Measurements from ENCODE around the gene CSNK2A1. TPM values are rescaled to one million over a fixed set of nuclear protein-coding genes. Genes with fewer than 3 reads are reported as not detected.
"Not testable (repeated sequence)": the region's sequence is repeated elsewhere in the genome, so short reads cannot be mapped to it uniquely, and the experiment has no call there.

CSNK2A1 gene
- total RNA-seq, 1 experiment from 2014 or later, result 110 TPM

DNA sequence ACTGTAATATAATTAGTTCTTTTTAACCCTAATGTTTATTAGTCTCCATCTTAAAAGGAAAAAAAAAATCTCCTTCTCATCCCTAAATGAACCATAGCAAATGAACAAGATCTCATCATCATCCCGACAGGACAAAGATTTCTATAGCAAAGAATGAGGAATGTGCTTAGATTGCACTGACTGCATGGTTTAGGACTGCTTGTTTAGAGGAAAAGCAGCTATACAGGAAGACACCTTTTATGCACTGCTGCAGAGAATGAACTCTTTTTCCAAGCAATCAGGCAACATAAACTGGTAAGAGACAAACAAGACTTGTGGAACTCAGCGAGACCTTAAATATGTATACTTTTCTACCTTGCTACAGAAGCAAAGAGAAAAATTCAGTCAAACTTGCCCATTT lies 26.8 kb downstream of the CSNK2A1 start:
- peaks cover 13% of the 10 kb centered on the region for H3K9me3 ChIP-seq
- no peak for DNase-seq
- no peaks in the 10 kb centered on the region for H3K27me3 ChIP-seq
- peaks cover 42% of the 10 kb centered on the region for H3K36me3 ChIP-seq
- no peak overlapping the region for H3K4me3 ChIP-seq

DNA sequence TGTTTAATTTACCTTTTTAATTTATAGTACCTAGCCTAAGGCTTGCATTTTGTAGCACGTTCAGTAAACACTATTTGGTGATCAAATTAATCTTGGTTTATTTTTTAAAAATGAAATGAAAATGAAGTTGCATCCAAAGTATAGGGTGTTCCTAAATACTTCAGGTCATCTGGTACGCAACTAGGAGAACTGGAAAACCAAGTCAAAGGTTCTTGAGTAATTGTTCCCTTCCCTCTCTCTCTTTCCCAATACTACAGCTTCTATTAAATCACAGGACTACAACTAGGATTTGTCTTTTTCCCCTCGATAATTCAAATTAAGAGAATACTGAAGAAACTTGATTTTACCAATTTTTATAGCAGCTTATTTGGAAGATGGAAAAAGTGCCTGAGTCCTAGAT lies 27.9 kb downstream of the CSNK2A1 start:
- H3K9me3 ChIP-seq, result peaks cover 8% of the 10 kb centered on the region

DNA sequence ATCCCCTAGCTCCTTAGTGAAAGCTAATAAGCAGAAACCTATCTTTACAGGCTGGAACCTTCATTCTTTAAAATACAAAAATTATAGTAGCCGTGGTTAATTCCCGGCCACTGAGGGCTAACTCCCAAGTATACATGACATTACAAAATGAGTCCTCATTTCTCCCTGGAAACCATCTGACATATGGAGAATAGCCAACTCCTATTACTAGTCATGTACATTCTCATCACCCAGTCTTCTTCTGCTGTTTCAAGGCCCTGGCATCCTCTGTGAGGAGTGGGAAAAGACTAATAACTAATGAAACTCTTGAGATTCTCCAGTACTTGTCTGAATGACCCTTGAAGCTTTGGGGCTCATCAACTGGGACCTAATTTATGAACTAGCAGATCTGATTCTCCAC lies 30.2 kb downstream of the CSNK2A1 start:
- H3K4me3 ChIP-seq, result no peak overlapping the region
- peaks cover 23% of the 10 kb centered on the region for H3K36me3 ChIP-seq
- no peaks in the 10 kb centered on the region for H3K9me3 ChIP-seq
- no peak for DNase-seq
- H3K27me3 ChIP-seq, result no peaks in the 10 kb centered on the region

More for the DNA sequence above, 27.9 kb downstream of the CSNK2A1 start:
- DNase-seq, result no peak
- no peak overlapping the region for H3K4me3 ChIP-seq
- H3K36me3 ChIP-seq, result peaks cover 31% of the 10 kb centered on the region
- H3K27me3 ChIP-seq, result no peaks in the 10 kb centered on the region

DNA sequence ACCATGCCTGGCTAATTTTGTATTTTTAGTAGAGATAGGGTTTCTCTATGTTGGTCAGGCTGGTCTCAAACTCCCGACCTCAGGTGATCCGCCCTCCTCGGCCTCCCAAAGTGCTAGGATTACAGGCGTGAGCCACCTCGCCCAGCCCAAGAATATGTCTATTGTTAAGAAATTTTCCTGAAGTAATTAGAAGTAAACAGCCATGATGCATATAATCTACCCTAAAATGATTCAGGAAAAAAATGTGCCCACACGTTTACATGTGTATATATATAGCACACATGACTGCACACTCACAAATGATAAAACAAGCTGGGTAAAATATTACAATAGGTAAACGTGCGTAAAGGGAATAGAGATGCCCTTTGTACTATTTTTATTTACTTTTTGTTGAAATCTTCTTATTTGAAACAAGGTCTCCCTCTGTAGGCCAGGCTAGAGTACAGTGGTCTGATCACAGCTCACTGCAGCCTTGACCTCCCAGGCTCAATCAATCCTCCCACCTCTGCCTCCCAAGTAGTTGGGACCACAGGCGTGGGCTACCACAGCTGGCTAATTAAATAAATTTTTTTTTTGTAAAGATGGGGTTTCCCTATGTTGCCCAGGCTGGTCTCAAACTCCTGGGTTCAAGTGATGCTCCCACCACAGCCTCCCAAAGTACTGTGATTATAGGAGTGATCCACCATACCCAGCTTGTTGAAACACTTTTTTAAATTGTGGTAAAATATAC lies 33.1 kb downstream of the CSNK2A1 start:
- H3K36me3 ChIP-seq, result peaks cover 39% of the 10 kb centered on the region
- H3K9me3 ChIP-seq, DNase-seq, H3K4me3 ChIP-seq, H3K27me3 ChIP-seq: not testable (repeated sequence)

DNA sequence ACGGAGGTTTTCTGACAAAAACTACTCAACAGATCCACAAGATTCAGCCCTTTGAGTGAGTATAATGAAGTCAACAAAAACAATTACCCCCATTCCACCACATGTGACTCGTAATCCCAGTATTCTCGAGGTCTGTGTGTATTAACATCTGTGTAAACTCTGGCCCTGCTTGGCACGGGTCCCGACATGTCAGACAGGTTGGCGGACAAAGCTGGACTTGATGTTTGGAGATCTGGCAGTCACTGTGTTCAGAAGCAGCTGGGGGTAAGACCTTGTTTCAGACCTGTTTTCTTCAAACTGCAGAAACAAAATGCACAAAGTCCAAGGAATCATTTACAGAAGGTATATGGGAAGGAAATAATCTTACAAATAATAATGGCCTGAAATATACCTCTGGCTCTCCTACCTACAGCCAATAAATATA lies 35.2 kb downstream of the CSNK2A1 start:
- H3K4me3 ChIP-seq, DNase-seq, H3K27me3 ChIP-seq, H3K9me3 ChIP-seq: not testable (repeated sequence)
- H3K36me3 ChIP-seq, result peaks cover 44% of the 10 kb centered on the region

DNA sequence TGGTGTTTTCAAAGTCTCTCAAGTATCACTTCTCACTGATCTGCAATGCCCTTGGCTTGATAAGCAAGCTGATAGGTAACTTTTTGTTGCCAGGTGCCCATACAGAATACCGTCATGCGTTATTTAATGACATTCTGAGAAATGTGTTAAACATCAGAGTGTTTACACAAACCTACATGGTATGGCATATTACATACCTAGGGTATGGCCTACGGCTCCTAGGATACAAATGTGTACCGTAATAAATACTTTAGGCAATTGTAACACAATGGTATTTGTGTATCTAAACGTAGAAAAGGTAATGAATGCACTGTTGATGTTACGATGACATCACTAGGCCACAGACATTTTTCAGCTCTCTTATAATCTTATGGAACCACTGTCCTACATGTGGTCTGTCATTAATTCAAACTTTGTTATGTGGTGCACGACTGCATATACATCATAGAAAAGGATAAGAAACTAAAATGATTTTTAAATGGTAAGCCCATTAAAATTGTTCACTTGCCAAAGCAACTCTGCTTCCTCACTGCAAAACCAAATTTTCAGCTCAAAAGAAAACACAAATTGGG lies 35.7 kb downstream of the CSNK2A1 start:
- H3K9me3 ChIP-seq, result no peaks in the 10 kb centered on the region
- no peak for DNase-seq
- peaks cover 49% of the 10 kb centered on the region for H3K36me3 ChIP-seq
- no peak overlapping the region for H3K4me3 ChIP-seq
- H3K27me3 ChIP-seq, result no peaks in the 10 kb centered on the region

DNA sequence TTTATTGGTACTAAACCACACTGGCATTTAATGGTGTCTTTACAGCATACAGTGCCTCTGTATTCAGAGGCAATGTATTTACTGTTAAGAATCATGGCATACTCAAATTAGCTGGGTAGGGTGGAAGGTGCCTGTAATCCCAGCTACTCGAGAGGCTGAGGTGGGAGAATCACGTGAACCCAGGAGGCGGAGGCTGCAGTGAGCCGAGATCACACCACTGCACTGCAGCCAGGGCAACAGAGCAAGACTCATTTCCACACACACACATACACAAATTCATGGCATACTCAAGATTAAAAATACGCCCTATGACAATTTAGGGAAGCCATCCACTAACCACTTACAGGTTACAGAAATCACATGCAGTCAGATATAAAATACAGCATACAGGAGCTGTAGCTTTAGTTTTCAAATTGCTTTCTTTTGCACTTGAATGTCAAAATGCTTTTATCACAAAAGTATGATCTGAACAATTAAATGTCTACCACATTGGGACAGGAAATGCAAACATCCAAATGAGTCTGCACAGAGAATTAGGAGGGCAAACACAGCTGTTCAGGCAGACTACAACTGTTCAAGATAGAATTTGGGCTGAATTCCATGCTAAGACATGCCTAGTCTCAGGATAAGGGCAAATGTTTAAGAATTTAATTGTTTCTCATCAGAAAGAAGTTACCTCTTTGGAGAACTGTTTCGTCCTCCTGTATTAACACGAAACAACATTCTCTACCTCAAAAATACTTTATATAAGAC lies 36.4 kb downstream of the CSNK2A1 start:
- Histone ChIP-seq H3K4me3 (no peak overlapping the region), H3K27me3 (no peaks in the 10 kb centered on the region), H3K9me3 (no peaks in the 10 kb centered on the region), H3K36me3 (peaks cover 54% of the 10 kb centered on the region)
- no peak for DNase-seq

DNA sequence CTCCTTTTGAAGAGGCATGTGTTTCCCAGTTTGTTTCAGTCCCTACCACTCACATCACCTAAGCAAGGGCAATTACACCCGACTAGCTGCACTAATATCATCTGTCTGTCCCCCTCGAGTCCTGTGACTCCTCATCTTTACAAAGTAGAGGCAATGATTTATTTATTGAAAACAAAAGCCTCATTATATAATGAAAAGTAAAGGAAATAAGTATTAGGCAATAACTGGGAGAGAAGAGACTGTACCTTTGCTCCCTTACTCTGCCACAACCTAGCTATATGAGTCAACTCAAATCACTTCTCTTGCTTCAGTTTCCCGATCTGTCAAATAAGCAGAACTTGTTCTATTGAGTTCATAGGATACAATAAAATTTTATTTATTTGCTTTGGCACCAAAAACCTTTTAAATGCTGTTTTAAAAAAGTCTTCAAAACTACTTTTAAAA lies 38.9 kb downstream of the CSNK2A1 start:
- peaks cover 58% of the 10 kb centered on the region for H3K36me3 ChIP-seq
- H3K27me3 ChIP-seq, result no peaks in the 10 kb centered on the region
- no peak for DNase-seq
- no peaks in the 10 kb centered on the region for H3K9me3 ChIP-seq
- H3K4me3 ChIP-seq, result no peak overlapping the region

DNA sequence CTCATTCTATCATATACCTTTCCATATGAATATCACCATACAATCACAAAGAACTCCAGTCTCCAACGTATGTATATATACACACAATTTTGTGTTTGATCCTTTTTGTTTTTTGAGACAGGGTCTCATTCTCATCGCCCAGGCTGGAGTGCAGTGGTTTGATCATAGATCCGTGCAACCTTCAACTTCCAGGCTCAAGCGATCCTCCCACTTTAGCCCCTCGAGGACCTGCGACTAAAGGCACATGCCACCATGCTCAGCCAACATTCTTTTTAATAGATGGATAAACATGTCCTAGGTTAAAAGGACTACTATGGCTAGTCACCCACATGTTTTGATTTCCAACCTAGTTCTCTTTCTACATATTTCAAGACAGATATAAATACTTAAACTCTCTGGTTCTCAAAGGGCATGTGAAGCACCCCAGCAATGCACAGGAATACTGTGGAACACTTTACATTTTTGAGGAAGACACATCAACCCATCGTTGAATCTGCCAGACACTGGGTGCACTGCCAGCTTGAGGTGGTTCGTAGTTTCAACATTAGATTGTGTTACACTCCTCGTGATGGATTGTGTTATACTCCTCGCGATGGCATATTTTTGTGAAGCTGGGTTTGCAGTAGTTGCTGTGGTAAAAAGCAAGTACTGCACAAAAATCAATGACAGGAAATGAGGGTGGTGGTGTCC lies 40.4 kb downstream of the CSNK2A1 start:
- Histone ChIP-seq H3K36me3 (peaks cover 50% of the 10 kb centered on the region), H3K9me3 (no peaks in the 10 kb centered on the region), H3K27me3 (no peaks in the 10 kb centered on the region), H3K4me3 (no peak overlapping the region)
- no peak for DNase-seq

DNA sequence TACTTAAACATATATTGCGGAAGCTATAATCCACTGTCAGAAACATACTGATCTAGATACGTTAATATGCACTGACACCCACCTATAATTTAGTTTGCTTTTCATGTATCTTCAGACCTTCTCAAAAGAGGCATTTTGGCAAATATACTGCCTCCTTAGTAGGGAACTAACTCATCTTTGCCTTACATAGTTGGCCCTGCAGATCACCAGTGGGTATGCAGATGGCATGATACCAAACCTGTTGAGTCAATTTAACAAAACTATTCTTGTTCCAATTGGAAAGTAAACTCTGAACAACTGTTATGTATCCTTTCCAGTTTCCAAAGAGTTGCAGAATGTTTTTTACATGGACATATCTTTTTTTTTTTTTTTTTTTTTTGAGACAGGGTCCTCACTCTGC lies 45.6 kb downstream of the CSNK2A1 start:
- H3K27me3 ChIP-seq, result no peaks in the 10 kb centered on the region
- DNase-seq, result peak; percentile 6
- H3K9me3 ChIP-seq, result no peaks in the 10 kb centered on the region
- peaks cover 35% of the 10 kb centered on the region for H3K36me3 ChIP-seq
- H3K4me3 ChIP-seq, result no peak overlapping the region

DNA sequence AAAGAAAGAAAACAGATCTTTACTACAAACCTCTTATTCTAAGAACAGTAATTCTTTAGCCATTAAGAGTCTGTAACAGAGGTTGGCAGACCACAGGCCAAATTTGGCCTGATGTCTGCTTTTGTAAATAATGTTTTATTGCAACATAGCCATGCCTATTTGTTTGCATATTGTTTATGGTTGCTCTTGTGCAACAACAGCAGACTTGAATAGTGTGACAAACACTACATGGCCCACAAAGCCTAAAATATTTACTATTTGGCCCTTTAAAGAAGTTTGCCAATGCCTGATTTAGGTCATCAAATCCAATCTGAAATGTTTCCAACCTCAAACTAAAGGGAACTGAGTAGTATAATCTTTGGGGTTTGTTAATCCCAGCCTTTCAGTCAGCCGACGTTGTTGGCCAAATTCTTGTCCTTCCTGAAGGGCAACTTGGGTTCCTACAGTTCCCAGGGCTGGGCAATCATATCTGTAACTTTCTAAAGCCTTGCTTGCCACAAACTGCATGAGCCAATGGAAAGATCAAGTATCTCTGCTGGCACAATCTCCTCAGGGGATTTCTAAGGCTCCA lies 47.4 kb downstream of the CSNK2A1 start:
- Histone ChIP-seq H3K36me3 (peaks cover 33% of the 10 kb centered on the region), H3K9me3 (no peaks in the 10 kb centered on the region), H3K27me3 (no peaks in the 10 kb centered on the region), H3K4me3 (no peak overlapping the region)
- peak; percentile 69 for DNase-seq

DNA sequence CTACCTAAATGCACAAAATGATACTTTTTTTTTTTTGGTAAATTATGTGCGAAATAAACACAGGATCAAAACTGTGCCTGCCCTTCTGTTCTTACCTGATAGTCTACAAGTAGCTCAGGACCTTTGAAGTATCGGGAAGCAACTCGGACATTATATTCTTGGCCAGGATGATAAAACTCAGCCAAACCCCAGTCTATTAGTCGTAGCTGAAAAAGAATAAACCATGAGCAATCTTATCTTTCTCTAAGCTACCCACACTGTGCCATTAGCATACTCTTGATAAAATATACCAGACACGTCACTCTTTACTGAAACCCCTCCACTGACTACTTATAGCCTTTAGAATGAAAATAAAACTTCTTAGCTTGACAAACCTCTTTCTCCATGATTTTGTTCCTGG lies 51.4 kb downstream of the CSNK2A1 start:
- H3K9me3 ChIP-seq, result no peaks in the 10 kb centered on the region
- no peak for DNase-seq
- no peaks in the 10 kb centered on the region for H3K27me3 ChIP-seq
- peaks cover 43% of the 10 kb centered on the region for H3K36me3 ChIP-seq
- H3K4me3 ChIP-seq, result no peak overlapping the region

DNA sequence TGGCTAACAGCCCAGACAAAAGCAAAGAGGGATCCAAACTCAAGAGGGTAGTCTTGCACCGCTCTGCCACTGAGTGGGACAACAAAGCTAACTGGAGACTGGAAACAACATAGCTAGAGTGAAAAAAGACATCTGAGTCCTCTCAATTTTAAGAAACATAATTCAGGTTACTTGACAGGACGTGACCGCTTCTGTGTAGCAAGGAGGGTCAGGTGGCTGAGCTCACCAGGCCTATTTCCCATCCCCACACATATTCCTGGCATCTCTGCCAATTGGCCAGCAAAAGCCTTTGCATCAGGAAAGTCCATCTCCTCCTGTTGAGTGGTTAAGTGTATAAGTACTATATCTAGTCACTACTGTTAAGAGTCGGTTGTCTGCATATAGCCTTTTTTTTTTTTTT lies 55.9 kb downstream of the CSNK2A1 start:
- H3K36me3 ChIP-seq, result peaks cover 55% of the 10 kb centered on the region
- H3K9me3 ChIP-seq, result no peaks in the 10 kb centered on the region
- DNase-seq, result no peak
- H3K4me3 ChIP-seq, result no peak overlapping the region
- no peaks in the 10 kb centered on the region for H3K27me3 ChIP-seq

DNA sequence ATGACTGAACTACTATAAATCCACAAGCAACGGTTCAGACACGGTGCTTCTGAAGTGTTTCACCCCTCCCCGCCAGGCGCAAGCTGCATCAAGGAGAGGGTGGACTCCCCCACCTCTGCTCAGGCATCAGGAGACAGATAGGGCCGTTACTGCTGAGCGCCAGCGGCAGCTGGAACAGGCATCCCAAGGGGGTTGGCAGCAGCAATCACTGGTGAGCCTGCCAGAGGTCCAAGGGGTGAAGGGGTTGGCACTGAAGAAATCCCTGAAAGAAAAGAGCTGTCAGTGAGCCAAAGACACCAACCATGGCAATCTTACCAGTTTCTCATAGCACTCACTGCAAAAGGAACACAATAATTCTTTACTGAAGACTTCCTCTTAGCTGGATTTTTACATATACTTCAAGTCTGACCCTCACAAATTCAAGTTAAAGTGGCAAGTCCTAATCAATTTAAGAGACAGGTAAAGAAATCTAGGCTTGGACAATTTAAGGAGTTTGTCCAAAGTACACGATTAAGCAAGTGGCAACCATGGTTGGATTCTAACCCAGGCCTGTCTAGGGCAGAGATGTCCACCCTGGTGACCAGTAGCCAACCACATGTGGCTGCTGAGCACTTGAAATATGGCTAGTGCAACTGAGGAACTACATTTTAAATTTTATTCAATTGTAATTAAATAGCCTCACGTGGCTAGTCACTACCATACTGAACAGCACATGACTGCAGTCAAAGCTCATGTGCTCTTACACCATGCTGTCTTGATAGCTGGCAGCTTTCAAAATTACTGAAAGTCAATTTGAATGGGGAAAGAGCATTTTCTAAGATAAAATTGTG lies 59.6 kb downstream of the CSNK2A1 start:
- Histone ChIP-seq H3K9me3 (no peaks in the 10 kb centered on the region), H3K36me3 (peaks cover 36% of the 10 kb centered on the region), H3K27me3 (no peaks in the 10 kb centered on the region), H3K4me3 (no peak overlapping the region)
- DNase-seq, result no peak

DNA sequence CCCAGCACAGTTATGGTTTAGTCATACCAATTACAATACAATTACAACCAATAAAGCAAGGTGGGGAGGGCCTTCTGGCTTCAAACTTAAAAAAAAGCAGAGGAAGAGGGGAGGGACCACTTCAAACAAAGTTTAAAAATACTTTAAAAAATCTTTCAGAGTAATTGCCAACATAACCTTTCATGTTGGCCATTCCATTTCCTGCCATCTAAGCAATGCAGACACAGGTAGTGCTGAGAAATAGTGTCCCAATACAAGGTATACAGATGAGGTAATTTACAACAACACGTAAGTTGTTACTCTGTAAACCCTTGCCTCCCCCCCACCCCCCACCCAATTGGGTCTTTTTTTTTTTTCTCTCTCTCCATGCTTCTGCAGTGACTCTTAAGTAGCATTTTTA lies 62.4 kb downstream of the CSNK2A1 start:
- no peaks in the 10 kb centered on the region for H3K27me3 ChIP-seq
- peaks cover 27% of the 10 kb centered on the region for H3K36me3 ChIP-seq
- DNase-seq, result no peak
- H3K4me3 ChIP-seq, result no peak overlapping the region
- no peaks in the 10 kb centered on the region for H3K9me3 ChIP-seq

DNA sequence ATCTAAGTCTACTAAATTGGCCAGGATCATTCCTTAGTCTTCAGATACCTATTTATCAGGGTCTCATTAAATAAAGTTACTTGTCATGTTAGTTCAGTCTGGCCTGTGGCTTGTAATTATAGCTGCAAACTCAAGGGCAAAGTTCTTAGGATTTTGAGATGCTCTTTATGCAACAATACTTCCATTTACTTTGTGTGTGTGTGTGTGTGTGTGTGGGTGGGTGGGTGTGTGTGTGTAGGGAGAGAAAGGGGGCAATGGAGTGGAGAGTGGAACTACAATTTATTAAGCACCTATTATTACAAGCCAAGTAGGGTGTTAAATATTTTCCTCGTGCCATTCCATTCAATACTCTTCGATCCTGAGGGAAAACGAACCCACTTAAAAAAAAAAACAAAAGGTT lies 63.5 kb downstream of the CSNK2A1 start:
- Histone ChIP-seq H3K27me3 (no peaks in the 10 kb centered on the region), H3K9me3 (no peaks in the 10 kb centered on the region), H3K36me3 (peaks cover 19% of the 10 kb centered on the region), H3K4me3 (no peak overlapping the region)
- no peak for DNase-seq
